SH-SY5Y (cell line): ENCODE measurements around the gene MT3.

Experiments used
- GATA2 ChIP-seq: IDR thresholded peaks from 2 replicates; pipeline ENCODE4 v1.6.1; 2011; ENCODE audit warnings: mild to moderate bottlenecking, low read depth, low read length
- GATA3 ChIP-seq: IDR thresholded peaks from 2 replicates; pipeline ENCODE4 v1.6.1; 2011; ENCODE audit warnings: low read depth, mild to moderate bottlenecking, low read length, moderate library complexity

DNA sequence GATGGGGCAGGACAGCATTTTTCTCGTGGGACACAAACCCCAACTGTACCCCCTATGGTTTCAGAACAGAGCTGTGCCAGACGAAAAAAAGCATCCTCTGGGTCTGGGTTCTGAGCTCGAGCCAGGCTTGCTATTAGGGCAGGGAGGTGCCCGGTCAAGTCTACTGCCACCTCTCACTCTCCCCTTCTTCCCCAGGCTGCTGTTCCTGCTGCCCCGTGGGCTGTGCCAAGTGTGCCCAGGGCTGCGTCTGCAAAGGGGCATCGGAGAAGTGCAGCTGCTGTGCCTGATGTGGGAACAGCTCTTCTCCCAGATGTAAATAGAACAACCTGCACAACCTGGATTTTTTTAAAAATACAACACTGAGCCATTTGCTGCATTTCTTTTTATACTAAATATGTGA, 37.4 kb downstream of the MT3 start:
- no peak for TF ChIP-seq GATA2
- no peak for TF ChIP-seq GATA3
